GM21447 (cell line): Measurements from ENCODE around the gene RYR3.

Source experiments
- ATAC-seq: cut with Tn5 transposase; IDR thresholded peaks from one replicate; pipeline ENCODE4 v1.9.1; 2021; ENCODE audit not compliant: unreplicated experiment

Gene RYR3

GRCh38 chr15:33746203-33746602 is 435.4 kb downstream of the RYR3 start:
- no peak for ATAC-seq

- no peak for ATAC-seq
These were observed 442.2 kb downstream of the RYR3 start for GRCh38 chr15:33753012-33753411.

- ATAC-seq: no peak
These were observed 443.5 kb downstream of the RYR3 start for GRCh38 chr15:33754242-33754641.

- ATAC-seq: no peak
These were observed 446.2 kb downstream of the RYR3 start for GRCh38 chr15:33756961-33757360.

- ATAC-seq: no peak
These were observed 446.9 kb downstream of the RYR3 start for GRCh38 chr15:33757516-33758232.

GRCh38 chr15:33766389-33766788 is 455.6 kb downstream of the RYR3 start:
- ATAC-seq: no peak

- no peak for ATAC-seq
These were observed 458.0 kb downstream of the RYR3 start for GRCh38 chr15:33768670-33769190.

GRCh38 chr15:33773969-33774368 is 463.2 kb downstream of the RYR3 start:
- ATAC-seq: no peak

GRCh38 chr15:33778852-33779251 is 468.1 kb downstream of the RYR3 start:
- ATAC-seq: no peak

GRCh38 chr15:33780011-33780768 is 469.4 kb downstream of the RYR3 start:
- ATAC-seq: no peak

GRCh38 chr15:33782966-33783365 is 472.2 kb downstream of the RYR3 start:
- no peak for ATAC-seq

GRCh38 chr15:33785366-33785765 is 474.6 kb downstream of the RYR3 start:
- no peak for ATAC-seq

GRCh38 chr15:33788906-33789540 is 478.3 kb downstream of the RYR3 start:
- ATAC-seq: no peak

GRCh38 chr15:33794453-33794852 is 483.7 kb downstream of the RYR3 start:
- ATAC-seq: no peak

GRCh38 chr15:33795070-33795469 is 484.3 kb downstream of the RYR3 start:
- no peak for ATAC-seq

GRCh38 chr15:33797651-33798050 is 486.9 kb downstream of the RYR3 start:
- ATAC-seq: no peak

GRCh38 chr15:33801954-33802353 is 491.2 kb downstream of the RYR3 start:
- ATAC-seq: no peak

- ATAC-seq: no peak
These were observed 496.9 kb downstream of the RYR3 start for GRCh38 chr15:33807665-33808064.

- ATAC-seq: no peak
These were observed 498.1 kb downstream of the RYR3 start for GRCh38 chr15:33808720-33809457.

- no peak for ATAC-seq
These were observed 499.4 kb downstream of the RYR3 start for GRCh38 chr15:33810073-33810595.

GRCh38 chr15:33810806-33811205 is 500.0 kb downstream of the RYR3 start:
- ATAC-seq: no peak
